Lower leg skin (tissue), 3 donors: Measurements from ENCODE around the gene KAZN.

Experiments used
- POLR2A ChIP-seq, 2 donors: fragments of 450-650 bp; IDR thresholded peaks; one replicate each; pipeline ENCODE4 v1.6.1; 2016 to 2017; ENCODE audit warnings: antibody characterized with exemption in 2 of 2, mild to moderate bottlenecking in 1 of 2, moderate library complexity in 1 of 2
- TF ChIP-seq, protein P1 (sequence below), 3 donors: fragments of 450-650 bp; IDR thresholded peaks; one replicate each; pipeline ENCODE4 v1.5.1; 2016; ENCODE audit warnings: antibody characterized with exemption in 3 of 3, mild to moderate bottlenecking in 3 of 3, moderate library complexity in 2 of 3

DNA sequence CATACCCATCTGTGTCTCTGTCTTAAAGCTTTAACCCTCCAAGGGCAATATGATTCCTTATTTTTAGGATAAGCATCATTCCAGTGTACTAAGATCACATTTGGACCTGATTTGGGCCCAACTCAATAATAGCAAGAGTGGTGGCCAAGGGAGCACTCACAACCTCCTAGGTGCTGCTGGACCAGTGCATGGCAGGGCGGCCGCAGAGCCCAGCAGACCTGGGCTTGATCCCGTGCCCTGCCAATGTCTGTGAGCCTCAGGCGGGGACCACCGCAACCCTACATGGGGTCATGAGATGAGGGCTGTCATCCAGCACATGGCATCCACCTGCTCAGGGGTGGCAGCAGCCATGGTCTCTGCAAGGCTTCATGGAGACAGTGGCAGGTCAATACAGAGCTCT lies 353.3 kb downstream of the KAZN start:
- TF ChIP-seq POLR2A (IDR thresholded peaks at IDR 0.05), result no peak
- TF ChIP-seq, protein P1, sequence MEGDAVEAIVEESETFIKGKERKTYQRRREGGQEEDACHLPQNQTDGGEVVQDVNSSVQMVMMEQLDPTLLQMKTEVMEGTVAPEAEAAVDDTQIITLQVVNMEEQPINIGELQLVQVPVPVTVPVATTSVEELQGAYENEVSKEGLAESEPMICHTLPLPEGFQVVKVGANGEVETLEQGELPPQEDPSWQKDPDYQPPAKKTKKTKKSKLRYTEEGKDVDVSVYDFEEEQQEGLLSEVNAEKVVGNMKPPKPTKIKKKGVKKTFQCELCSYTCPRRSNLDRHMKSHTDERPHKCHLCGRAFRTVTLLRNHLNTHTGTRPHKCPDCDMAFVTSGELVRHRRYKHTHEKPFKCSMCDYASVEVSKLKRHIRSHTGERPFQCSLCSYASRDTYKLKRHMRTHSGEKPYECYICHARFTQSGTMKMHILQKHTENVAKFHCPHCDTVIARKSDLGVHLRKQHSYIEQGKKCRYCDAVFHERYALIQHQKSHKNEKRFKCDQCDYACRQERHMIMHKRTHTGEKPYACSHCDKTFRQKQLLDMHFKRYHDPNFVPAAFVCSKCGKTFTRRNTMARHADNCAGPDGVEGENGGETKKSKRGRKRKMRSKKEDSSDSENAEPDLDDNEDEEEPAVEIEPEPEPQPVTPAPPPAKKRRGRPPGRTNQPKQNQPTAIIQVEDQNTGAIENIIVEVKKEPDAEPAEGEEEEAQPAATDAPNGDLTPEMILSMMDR (IDR thresholded peaks at IDR 0.05), result no peak
